ENCODE data around the gene EIF1AY.

- TF ChIP-seq, protein P1, sequence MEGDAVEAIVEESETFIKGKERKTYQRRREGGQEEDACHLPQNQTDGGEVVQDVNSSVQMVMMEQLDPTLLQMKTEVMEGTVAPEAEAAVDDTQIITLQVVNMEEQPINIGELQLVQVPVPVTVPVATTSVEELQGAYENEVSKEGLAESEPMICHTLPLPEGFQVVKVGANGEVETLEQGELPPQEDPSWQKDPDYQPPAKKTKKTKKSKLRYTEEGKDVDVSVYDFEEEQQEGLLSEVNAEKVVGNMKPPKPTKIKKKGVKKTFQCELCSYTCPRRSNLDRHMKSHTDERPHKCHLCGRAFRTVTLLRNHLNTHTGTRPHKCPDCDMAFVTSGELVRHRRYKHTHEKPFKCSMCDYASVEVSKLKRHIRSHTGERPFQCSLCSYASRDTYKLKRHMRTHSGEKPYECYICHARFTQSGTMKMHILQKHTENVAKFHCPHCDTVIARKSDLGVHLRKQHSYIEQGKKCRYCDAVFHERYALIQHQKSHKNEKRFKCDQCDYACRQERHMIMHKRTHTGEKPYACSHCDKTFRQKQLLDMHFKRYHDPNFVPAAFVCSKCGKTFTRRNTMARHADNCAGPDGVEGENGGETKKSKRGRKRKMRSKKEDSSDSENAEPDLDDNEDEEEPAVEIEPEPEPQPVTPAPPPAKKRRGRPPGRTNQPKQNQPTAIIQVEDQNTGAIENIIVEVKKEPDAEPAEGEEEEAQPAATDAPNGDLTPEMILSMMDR (IDR thresholded peaks at IDR 0.05; ENCODE audit: low read depth, low read length, missing input control), result no peak
- TF ChIP-seq SP1 (IDR thresholded peaks at IDR 0.05) (no peak), FOXA1 (IDR thresholded peaks at IDR 0.05) (no peak), TAF1 (conservative IDR thresholded peaks at IDR 0.05) (no peak), EGR1 (IDR thresholded peaks at IDR 0.05; ENCODE audit: low read depth in 2 of 2) (no peak), RAD21 (IDR thresholded peaks at IDR 0.05) (no peak), NR2F2 (IDR thresholded peaks at IDR 0.05) (no peak), HNF4A (conservative IDR thresholded peaks at IDR 0.05) (no peak), JUND (IDR thresholded peaks at IDR 0.05) (no peak), REST (IDR thresholded peaks at IDR 0.05) (no peak), GABPA (IDR thresholded peaks at IDR 0.05 in 1 of 2, conservative IDR thresholded peaks at IDR 0.05 in 1 of 2) (no peak), ZBTB33 (IDR thresholded peaks at IDR 0.05) (no peak)
- TF ChIP-seq, protein P2, sequence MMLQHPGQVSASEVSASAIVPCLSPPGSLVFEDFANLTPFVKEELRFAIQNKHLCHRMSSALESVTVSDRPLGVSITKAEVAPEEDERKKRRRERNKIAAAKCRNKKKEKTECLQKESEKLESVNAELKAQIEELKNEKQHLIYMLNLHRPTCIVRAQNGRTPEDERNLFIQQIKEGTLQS (IDR thresholded peaks at IDR 0.05), result no peak
- TF ChIP-seq, protein P3, sequence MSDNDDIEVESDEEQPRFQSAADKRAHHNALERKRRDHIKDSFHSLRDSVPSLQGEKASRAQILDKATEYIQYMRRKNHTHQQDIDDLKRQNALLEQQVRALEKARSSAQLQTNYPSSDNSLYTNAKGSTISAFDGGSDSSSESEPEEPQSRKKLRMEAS (IDR thresholded peaks at IDR 0.05), result no peak
Measured at GRCh38 chrY:20581687-20582086, 6.1 kb downstream of the EIF1AY start.
